Right lobe of liver (tissue), 6 donors: Measurements from ENCODE around the gene SLC39A2. TPM values are rescaled to one million over a fixed set of nuclear protein-coding genes. Genes with fewer than 3 reads are reported as not detected.
A peak's percentile ranks its signal among the peaks of the same experiment; 100 is the strongest.

ENCODE experiments used
- ATAC-seq, 4 donors: fragments of 200-7000 bp; cut with Tn5 transposase; one replicate each; pipeline ENCODE4 v1.9.1; 2020; ENCODE audit warnings: mild to moderate bottlenecking in 4 of 4, moderate library complexity in 4 of 4
- DNase-seq, 3 donors: peaks; one replicate each; pipeline ENCODE4 v3.0.0-alpha.2; 2020
- H3K27ac ChIP-seq, 3 donors: fragments of 200-600 bp; one replicate each; pipeline ENCODE4 v1.8.0; 2022
- H3K27me3 ChIP-seq, 2 donors: fragments of 200-600 bp; one replicate each; pipeline ENCODE4 v1.8.0; 2022
- H3K36me3 ChIP-seq, 4 donors: fragments of 200-600 bp; sonication (generic) in 1 of 4; one replicate each; pipeline versions ENCODE4 v1.5.1 to v1.8.0; 2017 to 2022; ENCODE audit warnings: control low read depth in 1 of 4
- H3K4me1 ChIP-seq, 4 donors: fragments of 200-600 bp; sonication (generic) in 1 of 4; one replicate each; pipeline versions ENCODE4 v1.5.1 to v1.8.0; 2017 to 2022; ENCODE audit warnings: control low read depth in 1 of 4
- H3K4me3 ChIP-seq, 3 donors: fragments of 200-600 bp; one replicate each; pipeline ENCODE4 v1.8.0; 2022
- H3K9me3 ChIP-seq, 4 donors: fragments of 200-600 bp; sonication (generic) in 1 of 4; one replicate each; pipeline versions ENCODE4 v1.5.1 to v1.8.0; 2017 to 2022; ENCODE audit warnings: control low read depth in 1 of 4
- CTCF ChIP-seq, 4 donors: fragments of 200-600 bp in 3 of 4; fragments of 450-650 bp in 1 of 4; IDR thresholded peaks; one replicate each; pipeline versions ENCODE4 v1.5.1 to v1.8.0; 2016 to 2022; ENCODE audit warnings: antibody characterized with exemption in 4 of 4, mild to moderate bottlenecking in 2 of 4
- POLR2A ChIP-seq: fragments of 450-650 bp; IDR thresholded peaks from one replicate; pipeline ENCODE4 v1.6.1; 2017; ENCODE audit warnings: antibody characterized with exemption, mild to moderate bottlenecking
- WGBS: methylation state at CpG from one replicate; pipeline ENCODE4 v1.1.6; 2018; ENCODE audit warnings: low coverage, low lambda C conversion rate; ENCODE audit not compliant: insufficient coverage; ENCODE audit errors: missing lambda C conversion rate; 5-methylcytosine and 5-hydroxymethylcytosine counted together
- intact Hi-C, 2 donors: fragments of 100-400 bp; cut with DNase I; formaldehyde crosslinking; loops; one replicate each; pipeline versions ENCODE4 v1.11.2 to v1.14.1; 2022
- total RNA-seq, 6 experiments: library from RNA; depleted of rRNA in 2 of 6; stranded (reverse); fragments of >200 nt in 2 of 6; fragmentation: NEBNext Ultra II Directional in 3 of 6; extraction: Animal tissue kit (Norgen Biotek cat#: 25700) in 3 of 6; gene quantifications; one replicate each; pipeline versions ENCODE4 v1.1.0 to v1.2.4, GENCODE V29; 2016 to 2023
- donor health status: DM: no; HTN: yes; CAD: no.
- donor health status: DM: no; HTN: no; CAD: no.
- donor health status: DM: no; HTN: no; CAD: no.
- donor health status: DM: no; HTN: yes; CAD: no.
- donor health status: DM: no; HTN: yes; CAD: no.

Gene SLC39A2
- total RNA-seq, 6 experiments from 2014 or later = not detected

- Histone ChIP-seq H3K36me3 (no peaks in the 10 kb centered on the region), H3K9me3 (no peaks in the 10 kb centered on the region), H3K27ac (no peak within 1 kb of the TSS), H3K4me1 (peaks cover 0 to 19% (median 8%) of the 10 kb centered on the region in 4 donors), H3K4me3 (no peak within 1 kb of the TSS), H3K27me3 (no peaks in the 10 kb centered on the region)
- DNase-seq = no peak
- TF ChIP-seq POLR2A (no peak), CTCF (IDR thresholded peaks at IDR 0.05) (no peak)
- WGBS = 67% methylated on average over 2 of the region's 5 CpGs
- intact Hi-C loops = no loop called here
- no peak for ATAC-seq
These were observed 35.6 kb downstream of the SLC39A2 start, which contains the start of gene RNASE13 for GRCh38 chr14:21034707-21035106. Gene RNASE13, minus strand, starts transcription at chr14:21034807. Its CDS starts 519 bp downstream, at chr14:21034288.

- WGBS = 88% methylated on average over 7 of the region's 7 CpGs
- H3K27me3 ChIP-seq = no peaks in the 10 kb centered on the region
- no peak overlapping the region for H3K27ac ChIP-seq
- no peaks in the 10 kb centered on the region for H3K9me3 ChIP-seq
- H3K4me3 ChIP-seq = no peak overlapping the region
- intact Hi-C loops = no loop called here
- H3K4me1 ChIP-seq = peaks cover 0 to 35% (median 10%) of the 10 kb centered on the region in 4 donors
- no peak for TF ChIP-seq CTCF (IDR thresholded peaks at IDR 0.05)
- TF ChIP-seq POLR2A = no peak
- ATAC-seq (no peak), DNase-seq (no peak)
- no peaks in the 10 kb centered on the region for H3K36me3 ChIP-seq
These were observed 37.7 kb downstream of the SLC39A2 start for GRCh38 chr14:21036751-21037150.

- TF ChIP-seq POLR2A (no peak), CTCF (IDR thresholded peaks at IDR 0.05) (no peak)
- Histone ChIP-seq H3K27ac (no peak overlapping the region), H3K27me3 (no peaks in the 10 kb centered on the region), H3K36me3 (no peaks in the 10 kb centered on the region), H3K4me3 (no peak overlapping the region), H3K4me1 (peaks cover 0 to 39% (median 10%) of the 10 kb centered on the region in 4 donors), H3K9me3 (no peaks in the 10 kb centered on the region)
- intact Hi-C loops = no loop called here
- DNase-seq (no peak), ATAC-seq (no peak)
- WGBS = 69% methylated on average over 3 of the region's 3 CpGs
These were observed 38.1 kb downstream of the SLC39A2 start for GRCh38 chr14:21037156-21037555.

GRCh38 chr14:21038441-21039422 is 39.6 kb downstream of the SLC39A2 start:
- DNase-seq (peak; percentile 82 to 94 (median 92)), ATAC-seq (peak; percentile 82 to 92 (median 85))
- no peaks in the 10 kb centered on the region for H3K36me3 ChIP-seq
- H3K9me3 ChIP-seq = no peaks in the 10 kb centered on the region
- H3K27me3 ChIP-seq = no peaks in the 10 kb centered on the region
- H3K4me3 ChIP-seq = no peak overlapping the region
- peaks cover 2 to 53% (median 16%) of the 10 kb centered on the region in 4 donors for H3K4me1 ChIP-seq
- intact Hi-C loops = no loop called here
- TF ChIP-seq POLR2A = peak; percentile 29
- no peak for TF ChIP-seq CTCF (IDR thresholded peaks at IDR 0.05)
- H3K27ac ChIP-seq = peak overlapping the region; percentile 40 to 56 (median 46)
- WGBS = 13% methylated on average over 9 of the region's 10 CpGs
